ENCODE data around the gene RBM28.

Gene RBM28

DNA sequence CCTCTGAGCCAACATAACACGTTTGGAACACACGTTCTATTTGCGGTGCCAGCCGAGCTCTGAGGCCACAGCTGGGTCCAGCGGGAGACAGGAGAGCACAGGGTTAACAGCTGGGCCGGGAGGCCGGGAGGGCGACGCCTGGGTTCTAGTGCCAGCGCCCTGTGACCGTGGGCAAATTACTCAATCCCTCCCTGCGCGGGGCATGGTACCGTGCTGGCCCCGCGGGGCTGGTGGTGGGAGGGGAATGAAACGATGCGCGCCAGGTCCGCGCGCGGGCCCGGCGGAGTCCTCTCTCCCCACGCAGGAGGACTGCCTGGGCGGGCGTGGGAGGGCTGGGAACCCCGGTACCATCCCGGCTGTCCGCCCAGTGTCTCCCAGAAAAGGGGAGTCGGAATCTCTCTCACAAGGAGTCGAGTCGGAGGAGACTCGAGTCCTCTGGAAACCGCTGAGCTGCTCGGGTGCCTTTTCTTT, 72.2 kb downstream of the RBM28 start:
- Histone ChIP-seq H3K27ac (replicated peaks; ENCODE audit: low read length) (no peak overlapping the region), H3K4me2 (ENCODE audit: insufficient read depth, low read length, poor library complexity, severe bottlenecking) (no peak overlapping the region), H2BK12ac (ENCODE audit: low read length) (no peak overlapping the region), H3K27me3 (ENCODE audit: control insufficient read depth in 3 of 3, insufficient read depth in 3 of 3, low read depth in 1 of 3, low read length in 3 of 3) (no peaks in the 10 kb centered on the region), H4K8ac (ENCODE audit: low read depth, low read length) (no peak overlapping the region), H2AK5ac (ENCODE audit: low read depth, low read length) (no peak overlapping the region), H3K18ac (ENCODE audit: low read length) (no peak overlapping the region), H2BK15ac (ENCODE audit: low read length) (no peak overlapping the region), H3K4ac (ENCODE audit: low read length) (no peak overlapping the region), H3K4me3 (ENCODE audit: low read length in 2 of 2) (no peak overlapping the region), H3K9me3 (replicated peaks in 1 of 2; ENCODE audit: control insufficient read depth in 2 of 2, insufficient read depth in 1 of 2, low read depth in 1 of 2, low read length in 2 of 2) (peaks cover 0 to 2% of the 10 kb centered on the region in 2 donors), H3K4me1 (ENCODE audit: control insufficient read depth in 2 of 2, insufficient read depth in 1 of 2, low read depth in 1 of 2, low read length in 2 of 2) (peaks cover 16 to 19% of the 10 kb centered on the region in 2 donors), H2BK120ac (ENCODE audit: low read depth, low read length) (no peak overlapping the region), H2BK5ac (ENCODE audit: low read length) (no peak overlapping the region), H3K9ac (ENCODE audit: low read depth, low read length, poor library complexity) (no peak overlapping the region), H3K79me1 (ENCODE audit: low read depth, low read length) (no peaks in the 10 kb centered on the region), H3K23ac (ENCODE audit: low read depth, low read length, poor library complexity) (peak overlapping the region; percentile 29), H4K91ac (ENCODE audit: low read depth, low read length, poor library complexity) (no peak overlapping the region), H3K36me3 (replicated peaks in 1 of 2; ENCODE audit: control insufficient read depth in 2 of 2, insufficient read depth in 2 of 2, low read length in 2 of 2) (no peaks in the 10 kb centered on the region), H2AFZ (ENCODE audit: low read length) (no peak overlapping the region), H3K14ac (ENCODE audit: low read length) (no peak overlapping the region)
- no peak for DNase-seq (ENCODE audit: low spot score)
- WGBS, 2 donors (ENCODE audit: extremely low coverage in 2 of 2, insufficient read length in 2 of 2, insufficient replicate concordance in 1 of 2), result no CpG with 5 or more reads among the region's 37 CpGs

DNA sequence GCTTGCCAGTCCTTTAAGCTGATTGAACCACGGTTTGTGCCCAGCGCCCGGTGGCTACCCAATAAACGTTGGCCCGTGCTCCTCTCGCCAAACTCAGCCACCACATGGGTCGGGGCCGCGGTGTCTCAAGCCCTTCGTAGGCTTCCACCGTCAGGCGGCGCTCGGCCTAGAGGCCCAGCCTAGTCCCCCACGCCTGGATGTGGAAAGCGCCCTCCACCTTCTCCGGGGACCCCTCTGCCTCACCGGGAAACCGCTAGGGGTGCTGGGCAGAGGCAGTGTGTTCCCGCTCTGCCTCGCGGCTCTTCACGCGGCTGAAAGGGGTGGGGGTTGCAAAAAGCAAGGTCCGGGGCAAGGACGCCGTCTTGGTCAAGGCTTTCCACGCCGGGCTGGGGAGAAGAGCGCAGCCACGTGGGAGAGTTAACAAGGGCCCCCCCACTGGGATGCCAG, 72.9 kb downstream of the RBM28 start:
- peaks cover 0 to 2% of the 10 kb centered on the region in 2 donors for H3K9me3 ChIP-seq (replicated peaks in 1 of 2; ENCODE audit: control insufficient read depth in 2 of 2, insufficient read depth in 1 of 2, low read depth in 1 of 2, low read length in 2 of 2)
- no peaks in the 10 kb centered on the region for H3K27me3 ChIP-seq (ENCODE audit: control insufficient read depth in 3 of 3, insufficient read depth in 3 of 3, low read depth in 1 of 3, low read length in 3 of 3)
- no peak overlapping the region for H2BK5ac ChIP-seq (ENCODE audit: low read length)
- H3K9ac ChIP-seq (ENCODE audit: low read depth, low read length, poor library complexity), result no peak overlapping the region
- peak overlapping the region; percentile 65 for H3K18ac ChIP-seq (ENCODE audit: low read length)
- peaks cover 16 to 19% of the 10 kb centered on the region in 2 donors for H3K4me1 ChIP-seq (ENCODE audit: control insufficient read depth in 2 of 2, insufficient read depth in 1 of 2, low read depth in 1 of 2, low read length in 2 of 2)
- no peaks in the 10 kb centered on the region for H3K36me3 ChIP-seq (replicated peaks in 1 of 2; ENCODE audit: control insufficient read depth in 2 of 2, insufficient read depth in 2 of 2, low read length in 2 of 2)
- H3K4me2 ChIP-seq (ENCODE audit: insufficient read depth, low read length, poor library complexity, severe bottlenecking), result no peak overlapping the region
- H3K27ac ChIP-seq (replicated peaks; ENCODE audit: low read length), result no peak overlapping the region
- H3K4ac ChIP-seq (ENCODE audit: low read length), result no peak overlapping the region
- no CpG with 5 or more reads among the region's 31 CpGs for WGBS, 2 donors (ENCODE audit: extremely low coverage in 2 of 2, insufficient read length in 2 of 2, insufficient replicate concordance in 1 of 2)
- H4K91ac ChIP-seq (ENCODE audit: low read depth, low read length, poor library complexity), result no peak overlapping the region
- H3K79me1 ChIP-seq (ENCODE audit: low read depth, low read length), result no peaks in the 10 kb centered on the region
- H3K4me3 ChIP-seq (ENCODE audit: low read length in 2 of 2), result peak overlapping the region in 1 of 2 donors; percentile 26
- no peak overlapping the region for H4K8ac ChIP-seq (ENCODE audit: low read depth, low read length)
- no peak overlapping the region for H2BK15ac ChIP-seq (ENCODE audit: low read length)
- H2BK120ac ChIP-seq (ENCODE audit: low read depth, low read length), result no peak overlapping the region
- no peak overlapping the region for H2AFZ ChIP-seq (ENCODE audit: low read length)
- DNase-seq (ENCODE audit: low spot score), result no peak
- no peak overlapping the region for H2BK12ac ChIP-seq (ENCODE audit: low read length)
- H3K14ac ChIP-seq (ENCODE audit: low read length), result peak overlapping the region; percentile 78
- no peak overlapping the region for H2AK5ac ChIP-seq (ENCODE audit: low read depth, low read length)
- H3K23ac ChIP-seq (ENCODE audit: low read depth, low read length, poor library complexity), result no peak overlapping the region

DNA sequence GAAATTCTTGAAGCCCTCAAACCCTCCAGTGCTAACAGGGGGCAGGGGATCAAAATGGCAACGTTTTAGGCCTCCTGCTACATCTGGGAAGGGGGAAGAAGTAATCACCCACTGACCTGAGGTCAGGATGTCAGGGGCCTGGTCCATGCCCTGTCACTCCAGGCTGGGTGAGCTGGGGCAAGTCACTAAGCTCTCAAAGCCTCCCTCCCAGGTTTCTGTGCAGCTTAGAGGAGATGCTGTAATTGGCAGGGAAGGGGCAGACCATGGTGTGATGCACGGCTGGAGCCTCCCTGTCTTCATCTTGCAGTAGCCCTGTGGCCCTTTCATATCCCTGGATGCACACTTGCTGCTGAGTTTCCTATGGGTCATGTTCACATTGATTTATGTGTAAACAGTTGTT, 75.5 kb downstream of the RBM28 start:
- DNase-seq (ENCODE audit: low spot score), result no peak
- no CpG with 5 or more reads among the region's 2 CpGs for WGBS, 2 donors (ENCODE audit: extremely low coverage in 2 of 2, insufficient read length in 2 of 2, insufficient replicate concordance in 1 of 2)
- no peak overlapping the region for H3K4ac ChIP-seq (ENCODE audit: low read length)
- H2AK5ac ChIP-seq (ENCODE audit: low read depth, low read length), result no peak overlapping the region
- peak overlapping the region; percentile 25 for H2BK15ac ChIP-seq (ENCODE audit: low read length)
- H3K4me3 ChIP-seq (ENCODE audit: low read length in 2 of 2), result no peak overlapping the region
- H3K36me3 ChIP-seq (replicated peaks in 1 of 2; ENCODE audit: control insufficient read depth in 2 of 2, insufficient read depth in 2 of 2, low read length in 2 of 2), result no peaks in the 10 kb centered on the region
- H2AFZ ChIP-seq (ENCODE audit: low read length), result peak overlapping the region; percentile 42
- H3K27ac ChIP-seq (replicated peaks; ENCODE audit: low read length), result no peak overlapping the region
- peaks cover 16 to 18% of the 10 kb centered on the region in 2 donors for H3K4me1 ChIP-seq (ENCODE audit: control insufficient read depth in 2 of 2, insufficient read depth in 1 of 2, low read depth in 1 of 2, low read length in 2 of 2)
- no peak overlapping the region for H4K91ac ChIP-seq (ENCODE audit: low read depth, low read length, poor library complexity)
- no peaks in the 10 kb centered on the region for H3K27me3 ChIP-seq (ENCODE audit: control insufficient read depth in 3 of 3, insufficient read depth in 3 of 3, low read depth in 1 of 3, low read length in 3 of 3)
- no peaks in the 10 kb centered on the region for H3K9me3 ChIP-seq (replicated peaks in 1 of 2; ENCODE audit: control insufficient read depth in 2 of 2, insufficient read depth in 1 of 2, low read depth in 1 of 2, low read length in 2 of 2)
- no peak overlapping the region for H3K9ac ChIP-seq (ENCODE audit: low read depth, low read length, poor library complexity)
- H2BK120ac ChIP-seq (ENCODE audit: low read depth, low read length), result no peak overlapping the region
- H2BK5ac ChIP-seq (ENCODE audit: low read length), result no peak overlapping the region
- H3K18ac ChIP-seq (ENCODE audit: low read length), result peak overlapping the region; percentile 70
- H2BK12ac ChIP-seq (ENCODE audit: low read length), result no peak overlapping the region
- H3K23ac ChIP-seq (ENCODE audit: low read depth, low read length, poor library complexity), result no peak overlapping the region
- H3K4me2 ChIP-seq (ENCODE audit: insufficient read depth, low read length, poor library complexity, severe bottlenecking), result no peak overlapping the region
- no peaks in the 10 kb centered on the region for H3K79me1 ChIP-seq (ENCODE audit: low read depth, low read length)
- H4K8ac ChIP-seq (ENCODE audit: low read depth, low read length), result no peak overlapping the region
- H3K14ac ChIP-seq (ENCODE audit: low read length), result no peak overlapping the region

DNA sequence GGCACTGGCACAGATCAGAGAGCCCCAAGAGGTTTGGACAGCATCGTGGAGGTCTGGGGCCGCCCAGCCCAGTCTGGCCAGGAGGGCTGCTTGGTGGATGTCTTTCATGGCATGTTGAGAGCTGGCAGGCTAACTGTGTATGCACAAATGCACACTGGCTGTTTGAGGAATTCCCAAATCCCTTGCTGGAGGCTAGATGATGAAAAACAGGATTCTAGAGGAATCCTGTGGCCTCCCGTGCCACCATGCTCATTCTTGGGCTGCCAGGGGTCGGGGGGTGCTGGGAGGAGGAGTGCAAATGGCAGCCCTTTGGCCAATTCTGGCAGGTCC, 76.1 kb downstream of the RBM28 start:
- Histone ChIP-seq H3K4me1 (ENCODE audit: control insufficient read depth in 2 of 2, insufficient read depth in 1 of 2, low read depth in 1 of 2, low read length in 2 of 2) (peaks cover 16 to 18% of the 10 kb centered on the region in 2 donors), H2AK5ac (ENCODE audit: low read depth, low read length) (peak overlapping the region; percentile 26), H3K18ac (ENCODE audit: low read length) (peak overlapping the region; percentile 84), H2BK15ac (ENCODE audit: low read length) (peak overlapping the region; percentile 25), H2BK120ac (ENCODE audit: low read depth, low read length) (no peak overlapping the region), H3K79me1 (ENCODE audit: low read depth, low read length) (no peaks in the 10 kb centered on the region), H2AFZ (ENCODE audit: low read length) (peak overlapping the region; percentile 90), H2BK12ac (ENCODE audit: low read length) (no peak overlapping the region), H4K91ac (ENCODE audit: low read depth, low read length, poor library complexity) (no peak overlapping the region), H2BK5ac (ENCODE audit: low read length) (no peak overlapping the region), H3K4ac (ENCODE audit: low read length) (no peak overlapping the region), H3K36me3 (replicated peaks in 1 of 2; ENCODE audit: control insufficient read depth in 2 of 2, insufficient read depth in 2 of 2, low read length in 2 of 2) (no peaks in the 10 kb centered on the region), H3K27ac (replicated peaks; ENCODE audit: low read length) (peak overlapping the region; percentile 25), H3K23ac (ENCODE audit: low read depth, low read length, poor library complexity) (no peak overlapping the region), H3K14ac (ENCODE audit: low read length) (no peak overlapping the region), H3K4me3 (ENCODE audit: low read length in 2 of 2) (peak overlapping the region in 1 of 2 donors; percentile 31), H3K9ac (ENCODE audit: low read depth, low read length, poor library complexity) (no peak overlapping the region), H3K4me2 (ENCODE audit: insufficient read depth, low read length, poor library complexity, severe bottlenecking) (peak overlapping the region; percentile 28), H3K9me3 (replicated peaks in 1 of 2; ENCODE audit: control insufficient read depth in 2 of 2, insufficient read depth in 1 of 2, low read depth in 1 of 2, low read length in 2 of 2) (no peaks in the 10 kb centered on the region), H4K8ac (ENCODE audit: low read depth, low read length) (peak overlapping the region; percentile 1), H3K27me3 (ENCODE audit: control insufficient read depth in 3 of 3, insufficient read depth in 3 of 3, low read depth in 1 of 3, low read length in 3 of 3) (no peaks in the 10 kb centered on the region)
- no CpG with 5 or more reads among the region's 4 CpGs for WGBS, 2 donors (ENCODE audit: extremely low coverage in 2 of 2, insufficient read length in 2 of 2, insufficient replicate concordance in 1 of 2)
- no peak for DNase-seq (ENCODE audit: low spot score)

Measured in neuronal stem cell (in vitro differentiated cells).